ENCODE measurements around the gene CTAGE15.
"Not testable (repeated sequence)": the region's sequence is repeated elsewhere in the genome, so short reads cannot be mapped to it uniquely, and the experiment has no call there.

The CTAGE15 gene

GRCh38 chr7:143571501-143571900 is at the start of gene CTAGE15:
Gene CTAGE15, plus strand, starts transcription at chr7:143571801. Its CDS starts 17 bp downstream, at chr7:143571818.
- not testable (repeated sequence) for DNase-seq

DNA sequence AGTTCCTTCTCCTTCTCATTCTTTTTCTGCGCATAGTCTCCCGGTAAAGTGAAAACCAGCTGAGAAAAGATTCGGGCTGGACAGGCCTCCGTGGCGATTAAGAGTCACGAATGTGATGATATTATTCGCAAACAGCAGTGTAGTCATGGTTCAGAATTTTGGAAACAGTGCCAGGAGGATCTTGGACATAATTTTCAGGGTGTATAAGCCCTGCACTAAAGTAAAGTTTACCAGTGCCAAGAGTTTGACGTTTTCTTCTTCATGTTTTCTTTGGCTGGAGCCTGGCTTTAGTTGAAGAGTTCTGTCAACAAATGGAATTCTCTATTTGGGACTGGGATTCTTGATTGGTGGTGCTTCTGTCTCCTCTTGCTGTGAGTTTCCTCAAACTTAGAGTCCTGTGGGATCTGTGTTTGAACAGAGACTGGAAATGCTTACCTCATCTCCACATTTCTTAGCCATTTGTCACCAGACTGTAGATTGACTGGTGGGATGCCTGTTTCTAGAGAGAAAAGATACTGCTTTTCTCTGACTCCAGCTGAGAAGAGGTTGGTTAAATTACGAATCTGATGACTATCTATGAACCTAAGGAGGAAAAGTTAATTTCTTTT is 49.2 kb upstream of the CTAGE15 start:
- DNase-seq = not testable (repeated sequence)

DNA sequence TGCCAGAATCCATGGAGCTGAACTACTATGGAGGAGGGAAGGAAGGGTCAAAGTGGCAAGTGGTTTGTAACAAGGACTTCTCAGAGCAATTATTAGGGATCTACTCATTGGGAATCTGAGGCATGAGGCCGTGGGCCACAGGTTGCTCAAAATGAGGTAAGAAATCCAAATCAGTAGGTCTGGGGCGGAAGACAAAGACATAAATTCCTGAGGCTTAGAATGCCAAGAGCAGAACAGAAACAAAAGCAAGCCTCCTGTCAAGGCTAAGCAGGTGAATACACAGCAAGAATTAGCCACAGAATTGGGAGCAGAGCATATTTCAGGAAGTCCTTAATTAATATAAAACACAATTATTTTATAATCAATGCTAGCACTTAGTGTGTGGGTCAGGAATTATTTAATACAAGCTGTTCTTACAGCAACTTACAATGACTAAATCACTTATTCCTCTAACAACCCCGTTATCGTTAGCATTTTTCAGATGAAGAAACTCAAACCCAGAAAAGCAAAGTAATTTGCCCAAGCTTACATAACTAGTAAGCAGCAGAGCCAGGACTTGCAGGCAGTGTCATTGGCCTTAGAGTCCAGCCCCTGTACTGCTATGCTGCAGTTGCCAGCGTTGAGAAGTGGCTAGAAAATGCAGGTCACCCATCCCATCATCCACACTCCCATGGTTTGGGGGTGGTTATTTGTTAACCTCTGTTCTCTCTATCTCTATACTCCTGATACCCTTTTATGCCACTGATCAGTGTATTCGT is 40.3 kb upstream of the CTAGE15 start:
- not testable (repeated sequence) for DNase-seq

- not testable (repeated sequence) for DNase-seq
Measured at GRCh38 chr7:143531932-143532331, 39.7 kb upstream of the CTAGE15 start.

GRCh38 chr7:143533213-143533839 is 38.3 kb upstream of the CTAGE15 start:
- DNase-seq = not testable (repeated sequence)

DNA sequence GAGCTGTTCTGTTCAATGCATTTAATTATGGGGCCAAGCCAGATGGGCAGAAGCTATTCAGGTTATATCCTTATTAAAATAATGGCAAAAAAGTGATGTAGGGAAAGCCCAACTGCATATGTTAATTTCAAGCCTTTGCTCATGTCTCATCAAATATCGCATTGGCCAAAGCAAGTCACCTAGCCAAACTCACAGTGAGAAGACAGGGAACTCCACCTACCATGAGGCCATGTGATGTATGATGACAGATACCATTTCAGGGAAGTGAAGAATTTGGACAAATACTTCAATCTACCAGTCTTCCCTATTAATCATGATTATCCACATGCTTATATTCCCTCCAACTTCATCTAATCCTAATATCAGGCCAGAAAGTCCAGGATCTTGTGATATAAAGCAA is 35.2 kb upstream of the CTAGE15 start:
- not testable (repeated sequence) for DNase-seq

DNA sequence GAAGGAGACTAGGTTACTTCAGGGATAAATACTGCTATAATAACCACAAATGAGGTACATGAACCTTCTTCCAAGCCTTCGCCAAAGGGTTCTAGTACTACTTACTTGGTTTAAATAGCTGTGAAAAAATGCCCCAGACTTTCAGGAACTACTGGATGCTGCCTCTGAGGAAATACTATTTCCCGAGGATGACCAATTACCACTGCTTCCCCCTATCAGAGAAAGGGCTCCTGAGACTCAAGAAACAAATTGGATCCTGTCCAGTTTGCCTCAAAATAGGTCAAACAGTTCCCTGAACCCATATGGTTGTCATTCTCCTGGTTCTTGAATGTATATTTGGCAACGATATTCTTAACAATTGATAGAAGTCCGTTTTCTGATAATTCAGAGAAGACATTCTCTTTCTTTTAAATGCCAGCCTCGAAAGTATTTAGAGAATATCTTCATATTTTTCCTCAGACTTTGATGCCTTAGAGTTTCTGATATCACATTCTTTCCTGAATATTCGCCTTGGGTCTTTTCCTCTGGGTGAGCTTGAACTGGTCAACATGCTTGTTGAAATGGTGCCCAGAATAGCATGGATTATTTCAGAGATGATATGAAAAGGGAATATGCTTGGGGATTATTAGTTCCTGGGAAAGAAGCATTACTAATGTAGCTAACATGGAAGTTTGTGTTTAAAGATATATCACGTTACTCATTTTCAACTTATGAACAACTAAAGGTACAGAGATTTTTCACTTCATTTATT is 28.1 kb upstream of the CTAGE15 start:
- not testable (repeated sequence) for DNase-seq

DNA sequence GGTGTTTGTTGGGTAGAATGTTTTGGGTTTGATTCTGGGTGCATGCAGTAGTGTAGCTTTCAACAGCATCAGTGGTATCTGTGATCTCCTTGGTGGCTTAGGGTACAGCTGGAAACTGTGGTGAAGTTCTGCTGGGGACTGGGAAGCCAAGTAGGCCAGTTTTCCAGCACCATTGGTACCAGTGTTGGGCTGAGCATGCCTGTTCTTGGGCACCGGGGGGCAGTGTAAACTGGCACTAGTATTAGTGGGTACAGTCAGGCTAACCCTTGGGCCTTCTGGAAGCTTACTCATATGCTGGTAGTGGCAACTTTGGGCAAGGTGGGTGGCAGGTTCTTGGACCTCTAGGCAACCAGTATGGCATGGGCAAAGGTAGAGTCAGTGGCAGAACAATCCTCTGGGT is 15.6 kb upstream of the CTAGE15 start:
- DNase-seq = not testable (repeated sequence)

DNA sequence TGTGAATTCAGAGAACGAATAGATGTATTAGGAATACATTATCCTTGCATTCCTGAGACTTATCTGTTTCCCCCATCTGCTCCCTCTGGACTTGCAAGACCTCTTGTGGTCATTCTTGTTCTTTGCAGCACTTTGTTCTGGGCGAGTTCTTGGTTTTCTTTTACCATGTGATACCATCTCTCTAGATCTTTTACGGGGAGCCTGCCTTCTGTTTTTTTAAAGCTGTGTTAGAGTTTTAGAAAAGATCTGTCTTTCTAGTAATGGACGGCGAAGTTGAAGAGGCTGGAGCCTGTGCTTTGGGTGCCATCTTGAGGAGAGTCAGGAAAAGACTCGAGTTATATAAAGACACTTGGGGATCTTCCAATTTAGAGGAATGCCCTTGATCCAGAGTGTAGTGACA is 8.3 kb upstream of the CTAGE15 start:
- DNase-seq = not testable (repeated sequence)

- DNase-seq = not testable (repeated sequence)
Measured at GRCh38 chr7:143566001-143566400, 5.6 kb upstream of the CTAGE15 start.

GRCh38 chr7:143588183-143588582 is 16.6 kb downstream of the CTAGE15 start:
- DNase-seq = not testable (repeated sequence)

DNA sequence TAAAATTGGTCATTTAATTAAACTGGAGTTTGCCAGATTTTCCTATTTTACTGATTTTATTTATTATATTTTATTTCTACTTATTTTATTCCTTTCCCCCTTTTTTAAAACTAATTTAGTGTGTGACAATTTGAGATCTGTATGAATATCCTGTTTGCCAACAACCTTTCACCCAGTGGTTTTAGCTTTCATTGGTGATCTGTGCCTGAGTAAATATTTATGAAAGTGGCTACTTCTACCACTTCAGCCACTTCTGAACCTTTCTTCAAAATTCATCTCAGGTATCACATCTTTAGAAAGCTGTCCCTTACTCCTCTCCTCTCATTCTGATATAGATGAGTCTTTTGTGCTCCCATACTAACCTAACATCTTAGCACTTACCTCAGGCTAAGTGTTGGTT is 18.3 kb downstream of the CTAGE15 start:
- not testable (repeated sequence) for DNase-seq

DNA sequence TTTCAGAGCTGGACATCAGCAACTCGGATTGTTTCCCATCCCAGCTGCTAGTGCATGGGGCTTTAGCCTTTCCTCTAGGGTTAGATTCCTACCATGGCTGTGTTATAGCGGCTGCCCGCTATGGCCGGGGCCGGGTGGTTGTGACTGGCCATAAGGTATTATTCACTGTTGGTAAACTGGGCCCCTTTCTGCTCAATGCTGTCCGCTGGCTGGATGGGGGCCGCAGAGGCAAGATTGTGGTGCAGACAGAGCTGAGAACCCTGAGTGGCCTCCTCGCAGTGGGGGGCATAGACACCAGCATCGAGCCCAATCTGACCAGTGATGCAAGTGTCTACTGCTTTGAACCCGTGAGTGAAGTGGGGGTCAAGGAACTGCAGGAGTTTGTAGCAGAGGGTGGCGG is 26.5 kb downstream of the CTAGE15 start:
- DNase-seq = not testable (repeated sequence)

DNA sequence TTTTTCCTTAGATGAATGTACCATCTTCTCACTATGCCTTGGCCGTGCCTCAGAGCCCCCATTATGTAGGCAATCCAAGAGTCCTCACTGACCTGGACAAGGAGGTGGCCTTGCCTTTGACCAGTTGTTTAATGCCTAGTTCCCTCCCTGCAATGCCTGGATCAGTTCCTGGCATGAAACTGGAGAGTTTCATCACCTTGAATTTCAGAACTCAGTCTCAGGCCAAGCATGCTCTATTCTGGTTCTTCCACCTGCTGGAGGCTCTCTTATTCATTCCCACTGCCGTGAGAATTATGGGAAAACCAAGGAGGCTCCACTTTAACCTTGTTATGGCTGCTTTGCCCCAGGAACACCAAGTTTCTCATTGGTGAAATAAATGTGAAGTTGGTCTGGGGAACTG is 31.9 kb downstream of the CTAGE15 start:
- DNase-seq = not testable (repeated sequence)

DNA sequence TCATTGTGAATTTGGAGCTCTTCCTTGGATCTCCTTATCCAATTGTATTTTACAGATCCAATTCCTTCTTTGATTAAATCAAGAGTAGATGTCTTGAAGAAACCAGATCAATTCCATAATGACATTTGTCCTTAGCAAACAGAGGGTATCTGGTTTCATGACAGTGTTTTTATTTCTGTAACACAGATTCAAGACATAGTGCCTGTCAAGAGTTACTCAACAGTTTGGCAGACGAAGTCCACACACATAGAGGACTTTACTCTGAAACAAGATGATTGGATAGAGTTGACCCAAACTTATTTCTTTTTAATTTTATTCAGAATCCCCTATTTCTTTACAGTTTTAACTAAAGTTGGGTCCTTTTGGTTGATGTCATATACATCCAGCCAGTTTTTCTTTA is 34.5 kb downstream of the CTAGE15 start:
- DNase-seq = not testable (repeated sequence)

- DNase-seq = not testable (repeated sequence)
Measured at GRCh38 chr7:143615545-143615944, 43.9 kb downstream of the CTAGE15 start.

DNA sequence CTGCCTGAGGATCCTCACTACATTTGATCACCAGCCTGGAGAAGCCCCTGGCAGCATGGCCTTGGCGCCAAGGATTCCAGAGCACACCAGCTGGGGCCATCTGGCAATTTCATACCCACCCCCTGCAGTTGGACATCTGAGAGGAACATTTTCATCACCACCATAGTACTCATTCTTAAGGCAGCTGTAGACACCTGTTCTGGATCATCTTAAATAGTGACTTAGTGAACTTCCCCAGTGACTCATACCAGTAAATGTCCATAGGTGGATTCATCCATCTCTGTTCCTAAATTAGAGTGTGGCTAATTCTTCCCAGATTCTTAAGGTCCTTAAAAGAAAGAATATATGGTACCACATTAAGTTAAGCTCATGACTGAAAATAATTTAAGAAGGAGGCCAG is 45.6 kb downstream of the CTAGE15 start:
- not testable (repeated sequence) for DNase-seq

DNA sequence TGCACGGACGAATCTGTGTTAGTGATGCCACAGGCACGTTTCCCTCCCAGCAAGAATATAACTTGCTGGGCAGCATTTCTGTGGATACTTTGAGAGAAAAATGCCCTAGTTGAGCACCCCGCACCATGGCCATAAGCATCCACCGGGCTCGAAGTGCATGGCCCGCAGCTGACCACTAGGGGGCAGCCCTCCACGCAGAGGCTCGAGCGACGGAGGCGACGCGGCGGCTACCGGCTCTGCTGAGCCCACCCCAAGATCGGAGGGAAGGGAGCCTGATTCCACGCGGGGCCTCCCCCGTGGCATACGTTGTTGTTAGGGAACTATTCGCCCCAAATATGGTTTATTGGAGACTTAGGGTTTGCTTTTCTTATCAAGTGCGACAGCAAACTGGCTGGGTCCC is 48.5 kb downstream of the CTAGE15 start:
- DNase-seq = not testable (repeated sequence)

GRCh38 chr7:143620646-143621045 is 49.0 kb downstream of the CTAGE15 start, which contains the start of gene TCAF2:
Gene TCAF2, plus strand, starts transcription at chr7:143620974.
- DNase-seq = not testable (repeated sequence)

DNA sequence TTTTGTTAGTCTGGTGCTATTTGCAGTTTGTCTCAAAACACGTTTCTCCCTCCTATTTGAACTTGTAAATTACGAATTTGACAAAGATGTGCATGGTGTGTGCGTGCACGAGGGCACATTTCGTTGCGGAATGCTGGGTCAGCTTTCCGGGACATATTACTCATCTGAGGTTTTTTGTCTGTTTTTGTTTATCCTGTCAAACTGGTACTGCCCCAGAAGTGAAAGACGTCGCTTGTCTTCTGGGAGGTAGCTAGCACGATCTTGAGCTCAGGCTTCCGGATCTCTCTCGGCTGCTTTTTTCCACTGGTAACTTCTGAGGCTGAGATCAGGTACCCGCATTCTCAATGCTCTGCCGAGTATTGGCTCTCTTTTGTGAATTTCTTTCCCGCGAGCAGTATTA is 49.6 kb downstream of the CTAGE15 start:
- not testable (repeated sequence) for DNase-seq

DNA sequence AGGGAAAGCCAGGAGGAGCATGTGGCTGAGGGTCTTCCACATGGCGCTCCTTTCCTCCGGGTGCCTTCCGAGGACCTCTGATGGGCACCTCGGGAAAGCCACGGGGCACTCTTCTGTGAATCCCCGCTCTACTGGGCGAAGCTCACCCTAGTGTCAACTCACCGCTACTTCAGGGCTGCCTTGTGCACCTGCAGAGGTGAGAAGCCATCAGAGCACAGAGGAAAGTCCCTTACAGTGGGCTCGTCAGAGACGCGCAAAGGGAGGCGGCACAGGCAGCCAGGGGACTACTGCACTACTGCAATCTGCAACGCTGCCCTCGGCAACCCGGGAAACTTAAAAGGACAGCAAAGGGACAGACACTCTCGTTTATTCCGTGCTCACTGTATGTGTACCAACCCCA is 50.5 kb downstream of the CTAGE15 start:
- not testable (repeated sequence) for DNase-seq
